Brain microvascular endothelial cell (primary cell): ENCODE measurements around the gene DDX49.

Source experiments
- DNase-seq: peaks from one replicate; pipeline ENCODE4 v3.0.0-alpha.2; 2020
- H3K27ac ChIP-seq: fragments of 250-450 bp; sonication (Bioruptor Pico); 2 replicates; pipeline ENCODE4 v1.5.1; 2020; ENCODE audit warnings: mild to moderate bottlenecking, moderate library complexity
- H3K27me3 ChIP-seq: fragments of 250-450 bp; sonication (Bioruptor Pico); replicated peaks from 2 replicates; pipeline ENCODE4 v1.5.1; 2020; ENCODE audit warnings: mild to moderate bottlenecking
- H3K36me3 ChIP-seq: fragments of 250-450 bp; sonication (Bioruptor Pico); replicated peaks from 2 replicates; pipeline ENCODE4 v1.5.1; 2020; ENCODE audit warnings: mild to moderate bottlenecking
- H3K4me3 ChIP-seq: 2 replicates; pipeline ENCODE4 v1.5.1; 2011; ENCODE audit warnings: low read depth, mild to moderate bottlenecking, control low read depth, low read length, moderate library complexity
- CTCF ChIP-seq: IDR thresholded peaks from 2 replicates; pipeline ENCODE4 v1.5.1; 2011; ENCODE audit warnings: low read depth, mild to moderate bottlenecking, moderate library complexity, low read length, control low read depth, inconsistent platforms; ENCODE audit errors: missing control alignments
- in situ Hi-C: cut with HindIII; loops from 2 replicates; pipeline ENCODE4 v1.10.0; 2017; ENCODE audit warnings: low sequenced_read_pairs, low pct_ligation_motif_present

Gene DDX49

GRCh38 chr19:18972301-18972811 lies 52.8 kb downstream of the DDX49 start:
- H3K27me3 ChIP-seq: no peaks in the 10 kb centered on the region
- no peak overlapping the region for H3K27ac ChIP-seq
- no peak for TF ChIP-seq CTCF
- in situ Hi-C loops: no loop called here
- H3K36me3 ChIP-seq: no peaks in the 10 kb centered on the region
- no peak overlapping the region for H3K4me3 ChIP-seq
- no peak for DNase-seq

GRCh38 chr19:18972851-18973250 lies 53.3 kb downstream of the DDX49 start:
- Histone ChIP-seq H3K27ac (no peak overlapping the region), H3K27me3 (no peaks in the 10 kb centered on the region), H3K36me3 (no peaks in the 10 kb centered on the region), H3K4me3 (no peak overlapping the region)
- in situ Hi-C loops: no loop called here
- no peak for DNase-seq
- no peak for TF ChIP-seq CTCF

GRCh38 chr19:18975011-18975410 lies 55.5 kb downstream of the DDX49 start:
- Histone ChIP-seq H3K27me3 (no peaks in the 10 kb centered on the region), H3K4me3 (no peak overlapping the region), H3K27ac (no peak overlapping the region), H3K36me3 (no peaks in the 10 kb centered on the region)
- in situ Hi-C loops: no loop called here
- no peak for TF ChIP-seq CTCF
- DNase-seq: no peak

GRCh38 chr19:18975869-18976268 lies 56.4 kb downstream of the DDX49 start:
- H3K27me3 ChIP-seq: no peaks in the 10 kb centered on the region
- in situ Hi-C loops: no loop called here
- DNase-seq: no peak

More at GRCh38 chr19:18975869-18976268, 56.4 kb downstream of the DDX49 start:
- H3K27ac ChIP-seq: no peak overlapping the region
- H3K4me3 ChIP-seq: no peak overlapping the region
- no peak for TF ChIP-seq CTCF
- no peaks in the 10 kb centered on the region for H3K36me3 ChIP-seq
